ENCODE measurements around the gene LARGE2. TPM values are rescaled to one million over a fixed set of nuclear protein-coding genes. Genes with fewer than 3 reads are reported as not detected.

LARGE2 gene
- total and polyA plus RNA-seq, 7 donors: 0.13 TPM; not detected in 6

- peak in 1 of 2 donors; percentile 26 for DNase-seq
- H3K27ac ChIP-seq: no peak overlapping the region
- no peaks in the 10 kb centered on the region for H3K9me3 ChIP-seq
- WGBS, 3 donors: 78 to 85% (median 82%) methylated on average over 8 of the region's 8 CpGs
- peaks cover 4% of the 10 kb centered on the region for H3K4me1 ChIP-seq
- intact Hi-C loops (cut with DNase I): no loop called here
- no peak overlapping the region for H3K4me3 ChIP-seq
- no peak for ATAC-seq
- no peaks in the 10 kb centered on the region for H3K27me3 ChIP-seq (ENCODE audit: insufficient read depth in 3 of 3, low read length in 2 of 3)
- no peak for TF ChIP-seq CTCF (IDR thresholded peaks at IDR 0.05)
- no peaks in the 10 kb centered on the region for H3K36me3 ChIP-seq (ENCODE audit: insufficient read depth in 1 of 2, low read depth in 1 of 2)
These were observed 32.9 kb upstream of the LARGE2 start for GRCh38 chr11:45889555-45889954.

DNA sequence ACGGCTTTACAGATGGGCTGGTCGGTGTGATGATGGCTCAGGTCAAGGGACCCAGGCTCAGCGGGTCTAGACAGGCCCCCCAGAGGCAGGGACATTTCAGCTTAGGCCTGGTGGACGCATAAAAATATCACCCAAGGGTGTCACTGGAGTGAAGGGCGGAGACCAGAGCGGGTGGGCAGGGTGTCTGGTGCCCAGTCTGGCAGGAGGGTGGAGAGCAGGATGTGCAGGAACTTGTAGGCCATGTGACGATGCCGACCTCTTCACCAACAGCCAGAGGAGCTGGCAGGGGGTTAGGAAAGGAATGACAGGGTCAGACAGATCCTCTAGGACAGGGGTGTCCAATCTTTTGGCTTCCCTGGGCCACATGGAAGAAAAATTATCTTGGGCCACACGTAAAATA is 32.5 kb upstream of the LARGE2 start:
- H3K9me3 ChIP-seq: no peaks in the 10 kb centered on the region
- intact Hi-C loops (cut with DNase I): no loop called here
- peaks cover 4% of the 10 kb centered on the region for H3K4me1 ChIP-seq
- no peak overlapping the region for H3K27ac ChIP-seq
- 86 to 88% (median 86%) methylated on average over 9 of the region's 9 CpGs for WGBS, 3 donors
- no peak for ATAC-seq
- no peaks in the 10 kb centered on the region for H3K36me3 ChIP-seq (ENCODE audit: insufficient read depth in 1 of 2, low read depth in 1 of 2)
- no peak for TF ChIP-seq CTCF (IDR thresholded peaks at IDR 0.05)
- DNase-seq: peak in 1 of 2 donors; percentile 28
- H3K27me3 ChIP-seq (ENCODE audit: insufficient read depth in 3 of 3, low read length in 2 of 3): no peaks in the 10 kb centered on the region
- no peak overlapping the region for H3K4me3 ChIP-seq

- Histone ChIP-seq H3K27ac (no peak overlapping the region), H3K9me3 (no peaks in the 10 kb centered on the region), H3K4me1 (peaks cover under 1% of the 10 kb centered on the region), H3K4me3 (no peak overlapping the region), H3K27me3 (ENCODE audit: insufficient read depth in 3 of 3, low read length in 2 of 3) (no peaks in the 10 kb centered on the region), H3K36me3 (ENCODE audit: insufficient read depth in 1 of 2, low read depth in 1 of 2) (no peaks in the 10 kb centered on the region)
- intact Hi-C loops (cut with DNase I): no loop called here
- DNase-seq (peak; percentile 2 to 21), ATAC-seq (no peak)
- no peak for TF ChIP-seq CTCF (IDR thresholded peaks at IDR 0.05)
- 68 to 74% (median 73%) methylated on average over 9 of the region's 9 CpGs for WGBS, 3 donors
These were observed 31.4 kb upstream of the LARGE2 start for GRCh38 chr11:45890886-45891550.

DNA sequence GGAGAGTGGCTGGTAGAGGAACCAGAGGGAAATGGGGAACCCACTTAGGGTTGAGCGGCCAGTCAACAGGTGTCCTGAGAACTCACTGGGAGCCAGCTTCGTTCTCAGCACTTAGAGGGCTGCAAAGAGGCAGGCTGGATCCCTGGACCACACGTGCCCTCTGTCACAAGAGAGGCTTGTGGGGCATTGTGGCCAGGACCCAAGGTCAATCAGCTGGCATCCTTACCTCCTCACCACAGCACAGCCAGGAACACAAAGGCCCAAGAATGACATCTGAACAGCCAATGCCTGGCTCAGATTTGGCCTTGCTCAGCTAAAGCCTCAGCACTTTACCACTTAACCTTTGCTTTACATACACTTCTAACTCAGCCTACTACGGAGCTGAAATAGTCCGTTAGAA is 29.6 kb upstream of the LARGE2 start:
- peaks cover 0 to 10% (median 2%) of the 10 kb centered on the region in 3 donors for H3K27me3 ChIP-seq (ENCODE audit: insufficient read depth in 3 of 3, low read length in 2 of 3)
- no peak for ATAC-seq
- WGBS, 3 donors: 65 to 80% (median 68%) methylated on average over 5 of the region's 5 CpGs
- intact Hi-C loops (cut with DNase I): no loop called here
- H3K27ac ChIP-seq: no peak overlapping the region
- H3K4me3 ChIP-seq: no peak overlapping the region
- TF ChIP-seq CTCF (IDR thresholded peaks at IDR 0.05): no peak
- H3K9me3 ChIP-seq: no peaks in the 10 kb centered on the region
- peaks cover 7% of the 10 kb centered on the region for H3K4me1 ChIP-seq
- DNase-seq: peak in 1 of 2 donors; percentile 5
- no peaks in the 10 kb centered on the region for H3K36me3 ChIP-seq (ENCODE audit: insufficient read depth in 1 of 2, low read depth in 1 of 2)

All from psoas muscle (tissue), 8 donors.